PFSK-1 (cell line): ENCODE results near the gene PROX1.

Experiments
- FOXP2 ChIP-seq: optimal IDR thresholded peaks from 2 replicates; pipeline ENCODE3; 2011; ENCODE audit warnings: borderline replicate concordance, control low read depth, inconsistent platforms; ENCODE audit not compliant: insufficient read depth; ENCODE audit errors: extremely low read length, extremely low read depth
- POLR2AphosphoS5 ChIP-seq: IDR thresholded peaks from 2 replicates; pipeline ENCODE4 v1.6.1; 2012; ENCODE audit warnings: low read depth, mild to moderate bottlenecking, control low read depth, low read length, moderate library complexity
- REST ChIP-seq, 2 experiments: IDR thresholded peaks; 2 replicates each; pipeline versions ENCODE4 v1.6.1 to v1.8.0; 2011 to 2012; ENCODE audit warnings: low read depth in 2 of 2, low read length in 2 of 2, control low read depth in 1 of 2, inconsistent platforms in 1 of 2, mild to moderate bottlenecking in 1 of 2, moderate library complexity in 1 of 2; ENCODE audit not compliant: insufficient read depth in 1 of 2
- SIN3A ChIP-seq: IDR thresholded peaks from 2 replicates; pipeline ENCODE4 v1.6.1; 2012; ENCODE audit warnings: mild to moderate bottlenecking, low read length, moderate library complexity, borderline replicate concordance; ENCODE audit not compliant: insufficient read depth
- TAF1 ChIP-seq: IDR thresholded peaks from 2 replicates; pipeline ENCODE4 v1.6.1; 2012; ENCODE audit warnings: low read length, control low read depth, borderline replicate concordance; ENCODE audit not compliant: insufficient read depth

The PROX1 gene

GRCh38 chr1:213980906-213981305 is 6.9 kb upstream of the PROX1 start:
- TF ChIP-seq SIN3A: no peak
- no peak for TF ChIP-seq FOXP2
- no peak for TF ChIP-seq TAF1
- TF ChIP-seq POLR2AphosphoS5: no peak
- no peak for TF ChIP-seq REST (IDR thresholded peaks at IDR 0.05; ENCODE audit: insufficient read depth in 1 of 2, low read depth in 2 of 2, low read length in 2 of 2)

- TF ChIP-seq SIN3A (no peak), FOXP2 (no peak), REST (IDR thresholded peaks at IDR 0.05; ENCODE audit: insufficient read depth in 1 of 2, low read depth in 2 of 2, low read length in 2 of 2) (no peak), TAF1 (no peak), POLR2AphosphoS5 (no peak)
Observed at GRCh38 chr1:213982289-213982671, 5.5 kb upstream of the PROX1 start.

GRCh38 chr1:213982672-213983492 is 4.9 kb upstream of the PROX1 start:
- no peak for TF ChIP-seq REST (IDR thresholded peaks at IDR 0.05; ENCODE audit: insufficient read depth in 1 of 2, low read depth in 2 of 2, low read length in 2 of 2)
- TF ChIP-seq FOXP2: peak; percentile 41

- TF ChIP-seq SIN3A (no peak), REST (IDR thresholded peaks at IDR 0.05; ENCODE audit: insufficient read depth in 1 of 2, low read depth in 2 of 2, low read length in 2 of 2) (no peak), POLR2AphosphoS5 (no peak), FOXP2 (no peak), TAF1 (no peak)
Observed at GRCh38 chr1:213983493-213984386, 4.0 kb upstream of the PROX1 start.
